ENCODE results near the gene FAT3. TPM values are rescaled to one million over a fixed set of nuclear protein-coding genes. Genes with fewer than 3 reads are reported as not detected.

The FAT3 gene
- total and polyA plus RNA-seq, 9 of the 15 experiments (the other 6 are each of a cell fraction or from before 2014, with no cell fraction given) = under 0.01 TPM; not detected in 7

- no peak overlapping the region for H3K4me3 ChIP-seq
Measured at GRCh38 chr11:92224054-92224406, 588 bp upstream of the FAT3 start.

More at GRCh38 chr11:92224054-92224406, 588 bp upstream of the FAT3 start:
- in situ Hi-C loops (cut with MboI) (no loop called here), intact Hi-C loops (cut with micrococcal nuclease) (no loop called here)
- FAIRE-seq (no peak), ATAC-seq (no peak), DNase-seq (ENCODE audit: extremely low read depth in 1 of 4, low spot score in 3 of 4) (no peak)
- 0% methylated on average over 8 of the region's 8 CpGs for WGBS (ENCODE audit: insufficient coverage, low coverage, missing lambda C conversion rate)
- no peaks in the 10 kb centered on the region for H3K36me3 ChIP-seq (ENCODE audit: control insufficient read depth, insufficient read depth, low read length)
- no peaks in the 10 kb centered on the region for H3K9me3 ChIP-seq (replicated peaks; ENCODE audit: control insufficient read depth, insufficient read depth, low read depth, low read length)
- H3K27me3 ChIP-seq (ENCODE audit: control insufficient read depth in 2 of 2, insufficient read depth in 2 of 2, low read length in 2 of 2) = peaks cover 0 to 29% of the 10 kb centered on the region in 2 experiments; a peak in 2 of 5 replicates
- H3K79me2 ChIP-seq (ENCODE audit: control insufficient read depth, insufficient read depth, low read length) = no peaks in the 10 kb centered on the region
- no peak for TF ChIP-seq POLR2G (IDR thresholded peaks at IDR 0.05; ENCODE audit: low read depth, low read length)
- no peak for TF ChIP-seq ZNF431 (CRISPR knock-in tag; IDR thresholded peaks at IDR 0.05)
- no peak for TF ChIP-seq TBL1XR1 (IDR thresholded peaks at IDR 0.05; ENCODE audit: low read length in 2 of 2)
- TF ChIP-seq ZC3H11A (IDR thresholded peaks at IDR 0.05; ENCODE audit: low read depth, low read length) = no peak
- no peak for TF ChIP-seq MTA1 (IDR thresholded peaks at IDR 0.05; ENCODE audit: borderline replicate concordance)
- TF ChIP-seq MLX (CRISPR knock-in tag; conservative IDR thresholded peaks at IDR 0.05) = no peak
- TF ChIP-seq ZEB2 (IDR thresholded peaks at IDR 0.05) = no peak
- TF ChIP-seq ZNF197 (CRISPR knock-in tag; IDR thresholded peaks at IDR 0.05; ENCODE audit: low read depth) = no peak
- no peak for TF ChIP-seq POLR2B (IDR thresholded peaks at IDR 0.05; ENCODE audit: low read depth, partially characterized antibody)
- no peak for TF ChIP-seq ZNF23 (CRISPR knock-in tag; IDR thresholded peaks at IDR 0.05)
- no peak for TF ChIP-seq U2AF2 (optimal IDR thresholded peaks at IDR 0.05; ENCODE audit: low read depth, low read length)
- no peak for TF ChIP-seq PBX2 (CRISPR knock-in tag; IDR thresholded peaks at IDR 0.05; ENCODE audit: low read depth)
- no peak for TF ChIP-seq PBX2 (tag; conservative IDR thresholded peaks at IDR 0.05; ENCODE audit: low read depth)
- TF ChIP-seq SIX5 (IDR thresholded peaks at IDR 0.05; ENCODE audit: borderline replicate concordance in 1 of 2, insufficient read depth in 1 of 2, low read depth in 1 of 2, low read length in 2 of 2) = no peak
- no peak overlapping the region for H3K27ac ChIP-seq (ENCODE audit: extremely low read depth, low read depth, low read length)
- ChIA-PET CTCF (ENCODE audit: low intra/inter-chr PET ratio) (no interaction called here), POLR2A (no interaction called here)
- H2AFZ ChIP-seq (ENCODE audit: low read depth, low read length) = no peak overlapping the region
- H3K9ac ChIP-seq (ENCODE audit: insufficient read depth in 1 of 2, low read depth in 2 of 2, low read length in 2 of 2) = no peak overlapping the region
- peaks cover 0 to 19% of the 10 kb centered on the region in 2 experiments; a peak in 2 of 5 replicates for H3K4me1 ChIP-seq (replicated peaks in 1 of 2; ENCODE audit: control insufficient read depth in 2 of 2, insufficient read depth in 2 of 2, low read length in 2 of 2)
- H4K20me1 ChIP-seq (replicated peaks; ENCODE audit: control insufficient read depth, insufficient read depth, low read length) = no peaks in the 10 kb centered on the region
- no TSS peak for BruUV-seq (replicated peaks)
- no peaks in the 10 kb centered on the region for H3K9me1 ChIP-seq (ENCODE audit: control insufficient read depth, insufficient read depth, low read length)
- no peak overlapping the region for H3K4me2 ChIP-seq (ENCODE audit: insufficient read depth, low read length)
